ENCODE data around the gene DOCK4.

Gene DOCK4

GRCh38 chr7:112186300-112186699 is 19.9 kb downstream of the DOCK4 start:
- DNase-seq, result no peak

GRCh38 chr7:112185005-112185834 is 21.0 kb downstream of the DOCK4 start:
- no peak for DNase-seq

GRCh38 chr7:112184455-112184854 is 21.7 kb downstream of the DOCK4 start:
- DNase-seq, result no peak

- no peak for DNase-seq
Observed at GRCh38 chr7:112183266-112183665, 22.9 kb downstream of the DOCK4 start.

- DNase-seq, result no peak
Observed at GRCh38 chr7:112182749-112183148, 23.4 kb downstream of the DOCK4 start.

GRCh38 chr7:112180223-112180622 is 26.0 kb downstream of the DOCK4 start:
- DNase-seq, result no peak

GRCh38 chr7:112176693-112177415 is 29.3 kb downstream of the DOCK4 start:
- peak; percentile 59 for DNase-seq

- DNase-seq, result no peak
Observed at GRCh38 chr7:112176241-112176640, 30.0 kb downstream of the DOCK4 start.

- no peak for DNase-seq
Observed at GRCh38 chr7:112174192-112174591, 32.0 kb downstream of the DOCK4 start.

GRCh38 chr7:112173568-112173905 is 32.7 kb downstream of the DOCK4 start:
- DNase-seq, result no peak

- DNase-seq, result peak; percentile 68
Observed at GRCh38 chr7:112172870-112173567, 33.2 kb downstream of the DOCK4 start.

- no peak for DNase-seq
Observed at GRCh38 chr7:112171673-112172072, 34.5 kb downstream of the DOCK4 start.

GRCh38 chr7:112168915-112169314 is 37.3 kb downstream of the DOCK4 start:
- no peak for DNase-seq

- DNase-seq, result no peak
Observed at GRCh38 chr7:112167147-112167546, 39.1 kb downstream of the DOCK4 start.

- DNase-seq, result no peak
Observed at GRCh38 chr7:112162784-112163506, 43.3 kb downstream of the DOCK4 start.

- DNase-seq, result peak; percentile 84
Observed at GRCh38 chr7:112162142-112162766, 43.9 kb downstream of the DOCK4 start.

GRCh38 chr7:112161253-112162141 is 44.7 kb downstream of the DOCK4 start:
- DNase-seq, result no peak

GRCh38 chr7:112160771-112161150 is 45.4 kb downstream of the DOCK4 start:
- DNase-seq, result no peak

GRCh38 chr7:112160130-112160770 is 45.9 kb downstream of the DOCK4 start:
- peak; percentile 11 for DNase-seq

- DNase-seq, result no peak
Observed at GRCh38 chr7:112159351-112159750, 46.8 kb downstream of the DOCK4 start.

GRCh38 chr7:112157072-112157471 is 49.1 kb downstream of the DOCK4 start:
- DNase-seq, result no peak
